SU-DHL-6 (cell line): Measurements from ENCODE around the gene POLN.

Source experiments
- EZH2phosphoT487 ChIP-seq: fragments of 200-600 bp; sonication (generic), shearing (Covaris generic); conservative IDR thresholded peaks from 2 replicates; pipeline ENCODE4 v1.6.1; 2018; ENCODE audit warnings: mild to moderate bottlenecking, antibody characterized with exemption, low read length, moderate library complexity, mixed read lengths
- TF ChIP-seq, protein P1 (sequence below): fragments of 200-600 bp; sonication (generic); IDR thresholded peaks from one replicate; pipeline ENCODE4 v1.5.1; 2017; ENCODE audit warnings: antibody characterized with exemption, mild to moderate bottlenecking, low read length, moderate library complexity; ENCODE audit not compliant: insufficient read depth, poor library complexity, severe bottlenecking

GRCh38 chr4:2069161-2069971 lies 172.6 kb downstream of the POLN start:
- TF ChIP-seq, protein P1, sequence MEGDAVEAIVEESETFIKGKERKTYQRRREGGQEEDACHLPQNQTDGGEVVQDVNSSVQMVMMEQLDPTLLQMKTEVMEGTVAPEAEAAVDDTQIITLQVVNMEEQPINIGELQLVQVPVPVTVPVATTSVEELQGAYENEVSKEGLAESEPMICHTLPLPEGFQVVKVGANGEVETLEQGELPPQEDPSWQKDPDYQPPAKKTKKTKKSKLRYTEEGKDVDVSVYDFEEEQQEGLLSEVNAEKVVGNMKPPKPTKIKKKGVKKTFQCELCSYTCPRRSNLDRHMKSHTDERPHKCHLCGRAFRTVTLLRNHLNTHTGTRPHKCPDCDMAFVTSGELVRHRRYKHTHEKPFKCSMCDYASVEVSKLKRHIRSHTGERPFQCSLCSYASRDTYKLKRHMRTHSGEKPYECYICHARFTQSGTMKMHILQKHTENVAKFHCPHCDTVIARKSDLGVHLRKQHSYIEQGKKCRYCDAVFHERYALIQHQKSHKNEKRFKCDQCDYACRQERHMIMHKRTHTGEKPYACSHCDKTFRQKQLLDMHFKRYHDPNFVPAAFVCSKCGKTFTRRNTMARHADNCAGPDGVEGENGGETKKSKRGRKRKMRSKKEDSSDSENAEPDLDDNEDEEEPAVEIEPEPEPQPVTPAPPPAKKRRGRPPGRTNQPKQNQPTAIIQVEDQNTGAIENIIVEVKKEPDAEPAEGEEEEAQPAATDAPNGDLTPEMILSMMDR, result no peak
- TF ChIP-seq EZH2phosphoT487, result no peak
